Naive B cell (primary cell): ENCODE data around the gene DCBLD1. TPM values are rescaled to one million over a fixed set of nuclear protein-coding genes. Genes with fewer than 3 reads are reported as not detected.
"Not testable (repeated sequence)": the region's sequence is repeated elsewhere in the genome, so short reads cannot be mapped to it uniquely, and the experiment has no call there.

Experiments used
- ATAC-seq, 2 donors: fragments of 150-1000 bp; cut with Tn5 transposase; 2 replicates each; pipeline ENCODE4 v1.10.0; 2021; ENCODE audit warnings: low read depth in 2 of 2, mild to moderate bottlenecking in 2 of 2, moderate library complexity in 2 of 2
- DNase-seq: peaks from one replicate; pipeline ENCODE4 v3.0.0; 2022
- H3K27ac Mint-ChIP-seq, 6 donors: one replicate each; pipeline ENCODE4 v1.8.0; 2020 to 2022; ENCODE audit warnings: mild to moderate bottlenecking in 6 of 6, mixed read lengths in 6 of 6, moderate library complexity in 5 of 6, inconsistent platforms in 2 of 6
- H3K27me3 Mint-ChIP-seq, 3 donors: one replicate each; pipeline ENCODE4 v1.8.0; 2021 to 2022; ENCODE audit warnings: mixed read lengths in 3 of 3, mild to moderate bottlenecking in 1 of 3
- H3K36me3 Mint-ChIP-seq, 2 donors: one replicate each; pipeline ENCODE4 v1.8.0; 2020 to 2022; ENCODE audit warnings: mixed read lengths in 2 of 2, inconsistent platforms in 1 of 2, mild to moderate bottlenecking in 1 of 2
- H3K4me1 Mint-ChIP-seq, 3 donors: one replicate each; pipeline ENCODE4 v1.8.0; 2020 to 2022; ENCODE audit warnings: mixed read lengths in 3 of 3, inconsistent platforms in 1 of 3, mild to moderate bottlenecking in 1 of 3, moderate library complexity in 1 of 3
- H3K4me3 Mint-ChIP-seq, 8 donors: one replicate each; pipeline ENCODE4 v1.8.0; 2020 to 2022; ENCODE audit warnings: mild to moderate bottlenecking in 8 of 8, mixed read lengths in 8 of 8, moderate library complexity in 8 of 8, inconsistent platforms in 2 of 8
- H3K9me3 Mint-ChIP-seq, 7 donors: one replicate each; pipeline ENCODE4 v1.8.0; 2020 to 2022; ENCODE audit warnings: mixed read lengths in 7 of 7, mild to moderate bottlenecking in 5 of 7, inconsistent platforms in 2 of 7, moderate library complexity in 1 of 7
- polyA plus RNA-seq, 6 donors: library from polyadenylated mRNA; unstranded; fragments of 300-500 nt; fragmentation: Illumina TruSeq; gene quantifications; one replicate each; pipeline ENCODE4 v1.2.3, GENCODE V29; 2021; ENCODE audit warnings: low read depth in 6 of 6

The DCBLD1 gene
- under 1 TPM in 3 of 6 donors, not detected in 3; 0.23 to 0.65 (median 0.34) TPM for polyA plus RNA-seq

DNA sequence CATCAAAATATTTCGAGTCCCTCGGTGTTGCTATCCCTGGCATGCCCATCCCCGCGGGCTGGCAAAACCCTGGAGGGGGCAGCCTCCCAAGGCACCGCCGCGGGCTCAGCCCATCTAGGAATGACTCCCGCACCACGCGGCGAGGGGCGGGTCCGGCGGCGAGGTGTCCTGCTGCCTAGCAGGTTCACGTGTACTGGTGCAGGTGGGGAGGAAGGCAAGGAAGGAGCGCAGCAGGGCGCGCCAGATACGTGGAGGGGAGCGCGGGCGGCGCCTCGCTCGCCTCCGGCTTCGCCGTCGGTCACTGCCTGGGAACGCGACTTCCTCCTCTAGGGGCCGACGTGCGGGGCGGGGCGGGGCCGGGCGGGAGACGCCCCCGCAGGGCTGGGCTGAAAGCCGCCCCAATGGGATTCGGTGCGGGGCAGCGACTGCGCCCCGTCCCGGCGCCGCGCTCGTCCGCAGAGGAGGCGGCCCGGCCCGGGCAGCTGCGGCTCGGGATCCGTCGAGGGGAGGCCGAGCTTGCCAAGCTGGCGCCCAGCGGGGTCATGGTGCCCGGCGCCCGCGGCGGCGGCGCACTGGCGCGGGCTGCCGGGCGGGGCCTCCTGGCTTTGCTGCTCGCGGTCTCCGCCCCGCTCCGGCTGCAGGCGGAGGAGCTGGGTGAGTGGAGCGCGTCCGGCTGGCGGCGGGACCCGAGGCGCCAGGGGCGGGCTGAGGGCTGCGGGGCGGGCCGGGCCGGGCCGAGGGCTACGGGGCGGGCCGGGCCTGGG is at the start of gene DCBLD1:
Gene DCBLD1 (plus strand): TSS at position 435 of the 764 bp plus-strand sequence. CDS start 108 bp downstream, at position 543.
- H3K9me3 Mint-ChIP-seq: no peaks in the 10 kb centered on the region
- peak within 1 kb of the TSS; percentile 86 to 95 (median 92) for H3K4me3 Mint-ChIP-seq
- H3K27ac Mint-ChIP-seq: peak within 1 kb of the TSS in 3 of 6 donors; percentile 44 to 91 (median 49)
- peaks cover 35 to 62% (median 42%) of the 10 kb centered on the region in 3 donors for H3K27me3 Mint-ChIP-seq
- H3K36me3 Mint-ChIP-seq: no peaks in the 10 kb centered on the region
- peaks cover 16 to 22% (median 17%) of the 10 kb centered on the region in 3 donors for H3K4me1 Mint-ChIP-seq
- DNase-seq (peak; percentile 46), ATAC-seq (peak; percentile 80 to 81)

DNA sequence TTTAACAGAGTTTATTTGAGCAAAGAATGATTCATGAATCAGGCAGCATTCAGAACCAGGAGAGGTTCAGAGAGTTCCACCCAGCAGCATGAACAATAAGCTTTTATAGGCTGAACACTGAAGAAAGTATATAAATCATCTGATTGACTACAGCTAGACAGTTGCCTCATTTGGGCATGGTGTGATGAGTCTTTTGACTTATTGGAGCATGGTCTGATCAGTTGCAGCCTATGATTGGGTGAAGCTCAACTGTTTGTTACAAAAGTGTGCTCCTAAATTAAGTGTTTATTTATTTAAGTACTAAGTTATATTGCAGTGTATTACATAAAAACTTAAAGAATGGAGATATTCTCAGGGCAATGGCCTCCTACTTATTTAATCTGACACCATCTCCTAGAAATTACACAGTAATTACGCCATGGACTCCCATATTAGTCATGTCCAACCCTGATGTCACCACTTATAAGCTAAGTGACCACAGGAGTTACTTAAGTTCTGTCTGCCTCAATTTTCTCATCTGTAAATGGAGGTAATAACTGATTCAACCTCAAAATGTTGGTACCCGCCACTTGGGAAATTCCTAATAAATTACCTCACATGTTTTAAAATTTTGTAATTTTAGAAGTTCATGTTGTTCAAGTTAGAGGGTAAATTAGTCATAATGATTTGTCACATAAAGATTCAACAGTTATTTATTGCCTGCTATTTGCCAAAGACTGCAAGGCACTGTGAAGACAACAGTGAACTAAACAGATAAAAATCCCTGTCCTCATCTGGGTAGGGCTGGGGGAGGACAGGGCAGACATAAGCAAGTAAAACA is 41.6 kb upstream of the DCBLD1 start:
- Mint-ChIP-seq H3K27ac (peak overlapping the region in 1 of 6 donors; percentile 45), H3K4me1 (no peaks in the 10 kb centered on the region), H3K27me3 (peaks cover 30 to 43% (median 42%) of the 10 kb centered on the region in 3 donors), H3K4me3 (no peak overlapping the region), H3K36me3 (no peaks in the 10 kb centered on the region), H3K9me3 (peaks cover 0 to 2% (median 0%) of the 10 kb centered on the region in 7 donors)
- no peak for ATAC-seq
- DNase-seq: no peak

DNA sequence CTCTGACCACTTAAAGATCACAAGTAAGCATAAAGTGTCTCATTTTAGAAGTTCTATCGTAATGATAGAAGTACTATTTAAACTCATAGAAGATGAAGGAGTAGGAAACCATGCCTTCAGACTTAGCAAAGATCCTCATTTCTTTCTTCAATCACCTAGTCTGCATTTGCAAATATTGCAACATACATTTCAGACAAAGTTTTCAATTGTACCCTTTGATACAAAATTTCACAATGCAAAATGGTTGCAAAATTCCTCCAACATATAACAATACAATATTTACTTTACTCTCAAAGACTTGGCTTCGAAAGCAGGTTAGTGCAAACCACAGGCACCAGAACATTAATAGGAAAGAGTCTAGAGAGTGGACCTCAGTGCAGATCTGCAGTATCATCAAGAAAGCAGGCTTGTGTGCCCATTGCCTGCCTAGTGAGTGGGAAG is 40.6 kb upstream of the DCBLD1 start:
- peaks cover 34 to 40% (median 40%) of the 10 kb centered on the region in 3 donors for H3K27me3 Mint-ChIP-seq
- H3K4me1 Mint-ChIP-seq: no peaks in the 10 kb centered on the region
- H3K9me3 Mint-ChIP-seq: peaks cover 0 to 2% (median 0%) of the 10 kb centered on the region in 7 donors
- H3K4me3 Mint-ChIP-seq: no peak overlapping the region
- no peak for DNase-seq
- no peaks in the 10 kb centered on the region for H3K36me3 Mint-ChIP-seq
- no peak overlapping the region for H3K27ac Mint-ChIP-seq
- ATAC-seq: no peak

DNA sequence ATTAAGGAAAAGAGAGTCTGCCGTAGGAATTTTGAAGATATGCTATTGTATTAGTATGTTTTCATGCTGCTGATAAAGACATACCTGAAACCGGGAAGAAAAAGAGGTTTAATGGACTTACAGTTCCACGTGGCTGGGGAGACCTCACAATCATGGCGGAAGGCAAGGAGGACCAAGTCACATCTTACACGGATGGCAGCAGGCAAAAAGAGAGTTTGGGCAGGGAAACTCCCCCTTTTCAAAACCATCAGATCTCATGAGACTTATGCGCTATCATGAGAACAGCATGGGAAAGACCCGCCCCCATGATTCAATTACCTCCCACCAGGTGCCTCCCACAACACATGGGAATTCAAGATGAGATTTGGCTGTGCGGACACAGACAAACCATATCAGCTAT is 40.2 kb upstream of the DCBLD1 start:
- H3K27ac Mint-ChIP-seq, H3K9me3 Mint-ChIP-seq, DNase-seq, ATAC-seq, H3K4me3 Mint-ChIP-seq, H3K36me3 Mint-ChIP-seq, H3K4me1 Mint-ChIP-seq: not testable (repeated sequence)
- peaks cover 36 to 45% (median 42%) of the 10 kb centered on the region in 3 donors for H3K27me3 Mint-ChIP-seq

DNA sequence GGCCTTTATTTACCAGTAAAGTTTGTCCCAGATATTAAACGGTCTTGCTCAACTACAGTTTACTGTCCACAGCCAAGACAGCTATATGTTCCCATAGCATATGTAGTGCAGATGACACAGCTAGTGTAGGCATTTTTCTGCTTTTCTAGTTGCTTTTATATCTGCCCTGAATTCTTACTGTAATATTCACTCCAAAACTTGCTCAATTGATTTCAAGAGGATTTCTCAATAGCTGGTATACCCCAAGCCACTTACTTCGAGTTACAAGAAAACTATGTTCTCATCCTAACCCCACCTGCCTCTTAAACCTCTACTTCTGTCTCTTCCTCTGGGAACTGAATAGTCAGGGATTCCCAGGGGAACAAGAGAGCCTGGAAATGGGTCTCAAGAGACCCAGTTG is 37.9 kb upstream of the DCBLD1 start:
- Mint-ChIP-seq H3K36me3 (no peaks in the 10 kb centered on the region), H3K4me3 (no peak overlapping the region), H3K27me3 (peaks cover 32 to 54% (median 46%) of the 10 kb centered on the region in 3 donors), H3K9me3 (peaks cover 0 to 2% (median 0%) of the 10 kb centered on the region in 7 donors), H3K27ac (no peak overlapping the region), H3K4me1 (no peaks in the 10 kb centered on the region)
- ATAC-seq (no peak), DNase-seq (no peak)

DNA sequence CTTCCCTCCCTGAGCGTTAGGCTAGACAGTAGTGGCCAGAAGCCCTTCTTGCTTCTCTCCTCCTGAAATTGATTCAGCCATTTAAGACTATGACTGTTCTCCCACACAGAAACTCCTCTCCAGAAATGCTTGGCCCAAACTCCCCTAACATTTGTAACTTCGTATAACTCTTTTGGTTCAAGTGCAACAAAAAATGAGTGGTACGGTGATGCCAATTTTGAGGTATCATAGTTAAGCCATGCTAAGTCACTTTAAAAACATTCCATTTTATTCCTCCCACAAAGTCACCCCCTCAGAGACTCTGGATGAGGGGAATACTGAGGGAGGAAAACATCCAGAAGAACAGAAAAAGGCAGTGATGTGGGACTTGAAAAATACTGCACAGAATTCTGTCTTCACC is 35.6 kb upstream of the DCBLD1 start:
- no peak overlapping the region for H3K4me3 Mint-ChIP-seq
- DNase-seq (no peak), ATAC-seq (no peak)
- peaks cover 39 to 50% (median 40%) of the 10 kb centered on the region in 3 donors for H3K27me3 Mint-ChIP-seq
- H3K9me3 Mint-ChIP-seq: no peaks in the 10 kb centered on the region
- no peaks in the 10 kb centered on the region for H3K4me1 Mint-ChIP-seq
- H3K36me3 Mint-ChIP-seq: no peaks in the 10 kb centered on the region
- no peak overlapping the region for H3K27ac Mint-ChIP-seq

DNA sequence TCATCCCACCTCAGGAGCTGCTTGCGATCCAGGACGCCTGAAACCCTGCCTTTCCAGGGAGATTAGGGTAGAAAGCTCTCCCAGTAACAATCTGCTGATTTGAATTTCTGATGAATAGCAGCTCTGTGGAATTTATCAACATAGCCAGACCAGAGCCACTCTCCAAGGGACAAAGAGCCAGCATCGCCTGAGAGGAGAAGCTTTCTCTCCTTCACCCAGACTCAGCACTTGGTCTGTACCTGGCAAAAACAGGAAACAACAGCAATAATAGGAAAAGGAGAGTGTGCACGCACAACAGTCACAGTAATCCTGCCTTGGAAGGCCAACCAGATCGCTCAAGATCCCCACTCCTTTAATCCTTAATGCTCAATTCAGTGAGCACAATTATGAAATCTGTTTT is 34.5 kb upstream of the DCBLD1 start:
- Mint-ChIP-seq H3K4me3 (no peak overlapping the region), H3K9me3 (no peaks in the 10 kb centered on the region), H3K4me1 (no peaks in the 10 kb centered on the region), H3K36me3 (no peaks in the 10 kb centered on the region), H3K27me3 (peaks cover 33 to 40% (median 38%) of the 10 kb centered on the region in 3 donors), H3K27ac (no peak overlapping the region)
- DNase-seq: no peak
- ATAC-seq: no peak

DNA sequence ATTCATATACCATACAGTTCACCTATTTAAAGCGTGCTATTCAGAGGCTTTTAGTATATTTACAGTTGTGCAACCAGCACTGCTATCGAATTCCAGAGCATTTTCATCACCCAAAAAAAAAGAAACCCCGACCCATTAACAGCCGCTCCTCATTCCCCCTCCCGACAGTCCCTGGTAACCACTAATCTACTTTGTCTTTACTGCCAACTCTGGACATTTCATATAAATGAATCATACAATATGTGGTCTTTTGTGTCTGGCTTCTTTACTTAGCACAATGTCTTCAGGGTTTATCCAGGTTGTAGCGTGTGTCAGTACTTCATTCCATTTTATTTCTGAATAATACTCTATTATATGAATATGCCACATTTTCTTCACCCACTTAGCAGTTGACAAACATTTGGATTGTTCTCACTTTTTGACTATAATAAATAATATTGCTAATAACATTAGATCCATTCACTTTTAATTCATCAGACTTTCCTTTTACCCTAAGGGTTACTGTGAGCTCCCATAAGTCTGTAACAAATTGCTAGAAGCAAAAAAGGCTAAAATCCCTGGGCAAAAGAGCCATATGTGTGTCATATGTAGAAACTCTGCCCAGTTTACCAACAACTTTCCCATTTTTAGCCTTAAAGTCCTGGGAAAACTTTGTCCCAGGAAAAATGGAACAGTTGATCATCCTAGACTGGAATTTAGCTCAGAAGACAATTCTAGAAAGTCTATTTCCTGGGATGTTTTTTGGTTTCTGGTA is 33.6 kb upstream of the DCBLD1 start:
- DNase-seq: no peak
- no peak for ATAC-seq
- Mint-ChIP-seq H3K9me3 (no peaks in the 10 kb centered on the region), H3K36me3 (no peaks in the 10 kb centered on the region), H3K27me3 (peaks cover 33 to 46% (median 40%) of the 10 kb centered on the region in 3 donors), H3K27ac (no peak overlapping the region), H3K4me1 (no peaks in the 10 kb centered on the region), H3K4me3 (no peak overlapping the region)

DNA sequence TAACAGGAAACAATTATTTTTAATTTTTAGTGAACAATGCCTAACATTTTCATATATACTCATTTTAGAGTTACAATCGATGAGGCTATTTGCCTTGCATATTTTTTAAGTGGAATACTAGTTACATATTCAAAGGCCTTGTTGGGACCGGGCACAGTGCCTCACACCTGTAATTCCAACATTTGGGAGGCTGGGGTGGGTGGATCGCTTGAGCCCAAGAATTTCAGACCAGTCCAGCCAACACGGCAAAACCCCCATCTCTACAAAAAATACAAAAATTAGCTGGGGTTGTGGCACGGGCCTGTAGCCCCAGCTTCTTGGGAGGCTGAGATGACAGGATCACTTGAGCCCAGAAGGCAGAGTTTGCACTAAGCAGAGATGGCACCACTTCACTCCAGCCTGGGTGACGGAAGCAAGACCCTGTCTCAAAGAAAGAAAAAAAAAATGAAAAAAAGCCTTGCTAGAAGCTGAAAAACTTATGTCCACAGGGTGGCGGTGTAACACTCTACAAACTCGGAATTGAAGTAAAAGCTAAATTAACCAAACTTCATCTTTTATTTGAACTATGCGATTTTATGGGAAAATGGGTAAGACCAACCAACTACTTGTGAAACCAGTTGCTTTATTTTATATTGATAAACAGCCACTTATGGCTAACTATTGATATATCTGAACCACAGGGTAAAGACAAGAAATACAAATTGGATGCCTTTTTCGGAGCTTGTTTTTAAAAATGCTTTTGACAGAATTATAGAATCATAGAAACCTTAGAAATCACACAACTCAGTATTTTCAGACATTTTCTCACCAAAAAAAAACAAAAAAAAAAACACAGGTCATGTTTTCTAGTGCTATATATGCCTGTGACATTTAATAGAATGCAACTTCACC is 32.7 kb upstream of the DCBLD1 start:
- Mint-ChIP-seq H3K36me3 (no peaks in the 10 kb centered on the region), H3K27me3 (peaks cover 31 to 42% (median 38%) of the 10 kb centered on the region in 3 donors), H3K27ac (no peak overlapping the region), H3K4me3 (no peak overlapping the region), H3K4me1 (no peaks in the 10 kb centered on the region), H3K9me3 (no peaks in the 10 kb centered on the region)
- no peak for ATAC-seq
- peak; percentile 39 for DNase-seq

DNA sequence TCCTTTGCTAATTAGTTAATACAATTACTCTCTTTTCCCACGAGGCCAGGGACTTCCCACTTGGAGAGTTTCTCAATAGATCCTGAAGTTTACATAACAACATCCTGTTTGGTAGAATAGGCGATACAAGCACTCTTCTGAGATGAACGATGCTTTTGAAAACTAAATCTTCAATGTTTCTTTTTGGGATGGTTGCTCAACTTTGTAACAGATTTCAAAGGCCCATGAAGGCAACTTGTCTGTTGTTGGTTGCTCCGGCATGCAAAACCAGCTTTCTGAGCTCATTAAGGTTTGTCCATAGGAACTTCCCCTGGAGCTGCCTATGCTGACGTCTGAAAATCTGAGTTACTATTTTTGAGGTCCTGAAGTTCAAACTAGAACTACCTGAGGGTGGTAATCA is 30.8 kb upstream of the DCBLD1 start:
- H3K9me3 Mint-ChIP-seq: no peaks in the 10 kb centered on the region
- ATAC-seq (no peak), DNase-seq (no peak)
- no peak overlapping the region for H3K4me3 Mint-ChIP-seq
- no peaks in the 10 kb centered on the region for H3K4me1 Mint-ChIP-seq
- H3K27ac Mint-ChIP-seq: no peak overlapping the region
- H3K36me3 Mint-ChIP-seq: no peaks in the 10 kb centered on the region
- H3K27me3 Mint-ChIP-seq: peaks cover 17 to 35% (median 25%) of the 10 kb centered on the region in 3 donors

DNA sequence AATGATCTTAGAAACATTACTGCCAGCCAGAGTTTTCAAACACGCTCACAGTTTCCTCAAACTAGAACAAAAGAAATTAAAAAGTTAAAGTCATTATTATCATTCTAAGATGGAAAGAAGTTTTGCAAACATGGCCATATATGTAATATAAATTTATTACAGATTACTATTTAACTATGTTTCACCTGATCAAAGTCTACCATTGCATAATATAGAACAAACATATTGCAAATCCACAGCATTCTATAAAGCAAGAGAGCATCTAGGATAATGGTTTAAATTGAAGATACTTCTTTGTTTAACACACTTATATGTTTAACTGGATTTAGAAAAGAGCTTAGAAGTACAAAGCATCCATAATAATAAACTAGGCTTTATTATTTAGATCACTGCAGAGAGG is 26.2 kb upstream of the DCBLD1 start:
- Mint-ChIP-seq H3K9me3 (no peaks in the 10 kb centered on the region), H3K4me3 (no peak overlapping the region), H3K36me3 (no peaks in the 10 kb centered on the region), H3K4me1 (no peaks in the 10 kb centered on the region), H3K27ac (no peak overlapping the region), H3K27me3 (peaks cover 6 to 16% (median 11%) of the 10 kb centered on the region in 3 donors)
- ATAC-seq (no peak), DNase-seq (no peak)

DNA sequence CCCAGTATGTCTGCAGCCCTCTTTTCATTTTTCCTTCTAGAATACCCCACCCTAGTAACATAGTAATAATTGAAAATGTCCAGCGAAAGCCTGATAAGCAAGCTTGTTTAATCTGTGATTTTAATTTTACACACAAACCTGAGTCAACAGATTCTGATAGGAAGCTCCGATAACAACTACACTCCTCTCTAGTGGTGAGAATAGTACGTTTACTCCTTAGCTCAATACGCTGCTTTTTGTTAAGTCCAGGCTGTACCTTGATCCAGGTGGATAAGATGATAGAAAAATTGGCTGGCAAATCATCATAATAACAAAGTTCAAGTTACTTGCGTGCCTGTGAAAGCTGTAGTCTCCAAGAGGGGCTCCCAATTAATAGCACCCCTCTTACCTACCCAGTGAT is 25.5 kb upstream of the DCBLD1 start:
- no peaks in the 10 kb centered on the region for H3K36me3 Mint-ChIP-seq
- ATAC-seq: no peak

More for the DNA sequence above, 25.5 kb upstream of the DCBLD1 start:
- Mint-ChIP-seq H3K4me1 (no peaks in the 10 kb centered on the region), H3K27me3 (peaks cover 6 to 12% (median 11%) of the 10 kb centered on the region in 3 donors), H3K9me3 (no peaks in the 10 kb centered on the region), H3K27ac (no peak overlapping the region), H3K4me3 (no peak overlapping the region)
- DNase-seq: no peak
